NCI-H1092 treated with DMSO at 0.1 percent for 48 hours (cell line): ENCODE measurements around the gene FOXO3.
"Not testable (repeated sequence)": the region's sequence is repeated elsewhere in the genome, so short reads cannot be mapped to it uniquely, and the experiment has no call there.

Experiments used
- DNase-seq: peaks from one replicate; lab custom pipeline; 2025; lab: John Stamatoyannopoulos, UW

FOXO3 gene

DNA sequence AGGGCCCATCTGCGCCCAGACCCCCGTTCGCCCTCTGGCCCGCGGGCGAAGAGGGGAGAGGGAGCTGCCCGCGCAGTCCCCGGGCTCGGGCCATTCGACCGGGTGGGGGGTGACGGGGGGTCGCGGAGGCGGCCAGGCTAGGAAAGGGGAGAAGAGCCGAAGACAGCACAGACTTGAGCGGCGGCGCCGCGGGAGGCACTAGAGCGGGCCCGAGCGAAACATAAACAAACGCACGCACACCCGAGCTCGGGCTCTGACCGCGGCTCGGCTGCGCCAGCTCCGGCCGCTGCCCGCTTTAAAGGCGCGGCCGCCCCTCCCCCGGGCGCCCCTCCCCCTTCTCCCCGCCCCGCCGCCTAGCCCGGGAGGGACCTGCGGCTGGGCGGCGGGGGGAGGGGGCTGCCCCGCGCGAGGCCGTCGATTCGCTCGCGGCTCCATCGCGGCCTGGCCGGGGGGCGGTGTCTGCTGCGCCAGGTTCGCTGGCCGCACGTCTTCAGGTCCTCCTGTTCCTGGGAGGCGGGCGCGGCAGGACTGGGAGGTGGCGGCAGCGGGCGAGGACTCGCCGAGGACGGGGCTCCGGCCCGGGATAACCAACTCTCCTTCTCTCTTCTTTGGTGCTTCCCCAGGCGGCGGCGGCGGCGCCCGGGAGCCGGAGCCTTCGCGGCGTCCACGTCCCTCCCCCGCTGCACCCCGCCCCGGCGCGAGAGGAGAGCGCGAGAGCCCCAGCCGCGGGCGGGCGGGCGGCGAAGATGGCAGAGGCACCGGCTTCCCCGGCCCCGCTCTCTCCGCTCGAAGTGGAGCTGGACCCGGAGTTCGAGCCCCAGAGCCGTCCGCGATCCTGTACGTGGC lies at the start of gene FOXO3:
FOXO3 (plus strand) TSS at position 455 of the 846 bp plus-strand sequence; CDS start at position 747, 292 bp downstream.
- DNase-seq: peak; percentile 64

DNA sequence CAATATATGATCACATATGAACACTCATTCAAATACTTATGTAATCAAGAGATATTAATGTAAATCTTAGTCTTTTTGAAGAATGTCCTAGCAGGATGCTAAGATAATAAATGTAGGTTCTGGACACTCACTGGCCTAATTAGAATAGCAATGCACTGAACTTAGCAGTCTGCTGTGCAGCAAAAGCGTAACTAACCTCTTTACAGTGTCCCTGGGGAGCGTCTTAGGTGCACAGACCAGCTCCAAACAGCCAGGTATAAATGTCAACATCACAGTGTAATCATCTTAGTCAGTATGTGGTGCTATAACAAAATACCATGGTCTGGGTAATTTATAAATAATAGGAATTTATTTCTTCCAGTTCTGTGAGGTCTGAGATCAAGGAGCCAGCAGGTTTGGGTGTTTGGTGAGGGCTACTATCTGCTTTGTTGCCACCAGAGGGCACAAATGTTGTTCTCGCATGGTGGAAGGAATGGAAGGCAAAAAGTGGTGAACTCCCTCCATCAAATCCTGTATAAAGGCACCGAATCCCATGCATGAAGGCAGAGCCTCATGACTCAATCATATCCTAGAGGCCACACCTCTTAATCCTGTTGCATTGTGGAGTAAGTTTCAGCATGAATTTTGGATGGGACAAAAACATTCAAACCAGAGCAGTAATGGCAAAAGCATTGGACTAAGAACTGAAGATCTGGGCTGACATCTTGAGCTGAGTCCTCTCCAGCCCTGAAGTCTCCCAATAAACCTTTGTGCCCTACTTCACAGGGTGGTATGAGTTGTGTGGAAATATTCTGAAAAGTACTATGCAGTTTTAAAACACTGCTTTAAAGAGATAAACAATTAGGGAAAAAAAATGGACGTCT lies 41.8 kb upstream of the FOXO3 start:
- DNase-seq: no peak

DNA sequence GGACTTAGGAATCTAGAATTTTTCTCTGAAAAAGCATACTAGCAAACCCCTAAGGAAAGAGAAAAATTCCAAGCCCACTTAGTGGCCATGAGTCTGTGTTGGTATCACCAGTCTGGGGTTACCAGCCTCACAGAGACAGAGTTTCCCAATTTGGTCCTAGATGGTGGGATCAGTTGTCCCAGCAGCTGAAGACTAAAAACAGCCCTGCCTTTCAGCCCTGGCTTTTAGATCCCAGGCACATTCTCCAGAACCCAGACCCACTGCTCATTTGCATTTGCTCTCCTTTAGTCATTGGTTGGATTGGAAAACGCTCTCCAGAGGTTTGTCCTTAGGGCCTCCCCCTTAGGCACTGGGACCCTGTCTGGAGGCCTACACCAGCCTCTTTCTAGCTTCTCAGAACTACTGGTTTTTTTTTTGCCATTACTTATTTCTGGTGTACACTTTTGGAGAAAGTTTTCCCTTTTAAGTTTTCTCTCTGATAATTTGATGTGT lies 39.1 kb upstream of the FOXO3 start:
- no peak for DNase-seq

DNA sequence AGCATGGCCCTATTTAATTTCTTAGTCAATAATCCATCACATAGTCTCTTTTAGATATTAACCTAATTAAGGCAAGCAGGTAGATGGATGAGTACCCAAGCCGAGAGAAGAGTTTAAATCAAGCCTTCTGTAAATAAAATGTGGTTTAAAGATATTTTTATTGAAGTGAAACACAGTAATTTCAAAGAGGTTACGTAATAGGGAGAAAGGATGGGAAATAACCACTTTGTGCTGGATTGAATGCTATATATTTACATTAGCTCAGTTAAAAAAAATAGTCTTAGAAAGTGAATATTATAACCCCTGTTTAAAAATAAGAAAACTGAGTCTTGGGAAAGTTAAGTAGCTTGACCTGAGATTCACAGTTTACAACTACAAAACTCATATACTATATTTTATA lies 37.0 kb upstream of the FOXO3 start:
- DNase-seq: no peak

DNA sequence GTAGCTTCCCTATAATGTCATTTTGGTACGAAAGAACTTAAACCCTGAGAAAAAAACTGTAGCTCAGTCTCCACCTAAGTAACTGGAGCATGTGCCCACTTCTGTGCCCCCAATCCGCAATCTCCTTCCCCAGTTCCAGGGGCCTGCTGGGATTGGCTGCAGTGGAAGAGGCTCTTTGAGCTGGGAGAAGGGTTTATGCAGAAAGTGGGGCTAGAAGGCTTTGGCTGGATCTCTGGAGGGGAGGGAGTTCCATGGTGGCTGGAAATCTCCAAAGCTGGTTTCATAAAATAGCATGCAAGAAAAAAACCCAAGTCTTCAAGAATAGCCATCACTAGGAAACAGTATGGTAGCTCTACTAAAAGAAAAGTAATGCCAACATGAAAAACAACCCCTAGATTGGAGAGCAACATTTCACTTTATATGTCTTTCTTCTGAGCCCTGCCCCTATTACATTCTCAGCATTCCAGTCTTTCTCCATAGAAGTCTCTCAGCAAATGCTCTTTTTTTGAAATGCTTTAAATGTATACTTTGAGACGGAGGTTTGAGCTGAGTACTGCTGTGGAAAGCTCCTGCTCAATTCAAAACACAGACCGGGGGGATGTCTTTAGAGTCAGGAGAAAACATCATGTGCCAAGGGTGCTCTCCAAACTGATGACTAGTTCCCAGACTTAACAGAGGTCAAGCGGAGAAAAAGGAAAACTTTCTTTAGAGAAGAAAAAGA lies 36.0 kb upstream of the FOXO3 start:
- DNase-seq: no peak

DNA sequence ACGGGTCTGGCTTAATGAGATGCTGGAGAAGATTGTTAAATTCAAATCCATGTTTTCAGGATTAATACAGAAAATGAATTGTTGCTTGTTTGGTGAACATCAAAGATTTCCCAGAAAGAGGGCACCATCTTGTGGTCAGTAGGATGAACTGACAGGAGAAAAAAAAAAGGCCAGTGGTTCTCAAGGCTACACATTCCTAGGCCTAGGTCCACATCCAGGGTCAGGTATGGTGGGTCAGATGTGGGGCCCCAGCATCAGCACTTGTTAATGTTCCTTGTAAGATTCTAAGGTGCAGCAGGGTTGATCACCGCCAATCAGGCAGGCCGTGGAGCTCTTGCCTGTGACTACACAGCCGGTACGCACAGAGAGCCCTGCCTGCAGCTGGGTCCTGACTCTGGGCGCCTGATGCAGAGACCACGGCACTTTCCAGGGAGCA lies 34.0 kb upstream of the FOXO3 start:
- DNase-seq: peak; percentile 15

DNA sequence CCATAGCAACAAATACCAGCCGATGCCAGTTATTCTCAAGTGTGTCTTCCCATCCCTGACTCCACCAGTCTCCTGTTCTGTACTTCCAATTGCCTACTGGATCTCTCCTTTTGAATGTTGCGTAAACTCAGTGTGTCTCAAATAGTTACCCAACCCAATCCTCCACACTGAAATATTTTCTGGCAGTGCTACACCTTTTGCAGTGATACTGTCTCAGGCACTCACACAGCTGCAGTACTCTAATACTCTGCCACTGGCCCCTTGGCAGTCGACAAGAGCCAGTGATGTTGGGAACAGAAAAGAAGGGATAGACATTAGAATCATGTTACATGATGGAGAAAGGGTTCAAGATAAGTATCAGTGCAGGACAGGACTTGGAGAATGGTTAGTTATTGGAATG lies 31.8 kb upstream of the FOXO3 start:
- no peak for DNase-seq

DNA sequence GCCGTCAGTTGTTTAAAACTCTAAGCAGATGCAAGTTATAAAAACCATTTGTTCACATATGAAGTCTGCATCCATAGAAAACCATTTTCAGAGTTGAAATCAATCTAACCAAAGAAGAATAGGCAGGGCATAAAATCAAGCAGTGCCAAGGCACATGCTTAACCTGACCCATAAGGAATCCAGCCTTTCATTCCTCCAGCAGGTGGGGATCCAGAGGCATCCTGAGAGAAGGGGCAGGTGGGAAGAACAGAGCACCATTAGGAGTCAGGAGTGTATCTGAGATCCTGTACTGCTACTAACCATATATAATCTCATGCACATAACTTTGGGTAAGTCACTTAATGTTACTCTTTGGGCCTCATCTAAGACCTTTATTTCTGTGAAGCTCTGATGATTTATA lies 29.4 kb upstream of the FOXO3 start:
- DNase-seq: no peak

DNA sequence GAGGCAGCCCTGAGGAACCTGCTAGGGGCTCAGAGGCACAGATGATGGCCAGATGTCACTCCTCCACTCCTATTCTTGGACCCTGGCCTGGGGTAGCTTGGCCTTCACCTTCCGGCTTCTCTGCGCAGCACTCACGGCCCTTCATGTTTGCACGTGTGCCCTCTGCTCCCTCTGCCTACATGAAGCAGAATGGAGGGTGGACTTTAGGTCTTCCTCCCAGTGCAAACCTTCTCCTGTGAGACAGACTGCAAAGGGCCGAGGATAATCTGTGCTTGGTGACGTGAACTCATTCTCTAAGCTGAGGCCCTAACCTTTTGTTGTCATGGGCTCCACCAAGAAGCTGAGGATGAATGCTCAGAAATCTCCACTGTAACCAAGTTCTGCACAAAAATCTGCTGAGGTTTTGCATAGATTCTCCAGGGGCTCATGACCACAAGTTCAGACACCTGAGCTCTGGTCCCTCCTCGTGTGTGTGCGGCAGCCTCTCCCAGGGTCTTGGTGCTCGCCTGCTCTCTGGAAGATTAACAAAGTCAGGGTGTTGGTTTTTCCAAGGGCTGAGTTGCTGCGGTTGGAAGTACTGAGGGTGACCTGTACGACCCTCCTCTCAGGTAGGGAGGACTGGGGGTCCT lies 25.5 kb upstream of the FOXO3 start:
- no peak for DNase-seq

DNA sequence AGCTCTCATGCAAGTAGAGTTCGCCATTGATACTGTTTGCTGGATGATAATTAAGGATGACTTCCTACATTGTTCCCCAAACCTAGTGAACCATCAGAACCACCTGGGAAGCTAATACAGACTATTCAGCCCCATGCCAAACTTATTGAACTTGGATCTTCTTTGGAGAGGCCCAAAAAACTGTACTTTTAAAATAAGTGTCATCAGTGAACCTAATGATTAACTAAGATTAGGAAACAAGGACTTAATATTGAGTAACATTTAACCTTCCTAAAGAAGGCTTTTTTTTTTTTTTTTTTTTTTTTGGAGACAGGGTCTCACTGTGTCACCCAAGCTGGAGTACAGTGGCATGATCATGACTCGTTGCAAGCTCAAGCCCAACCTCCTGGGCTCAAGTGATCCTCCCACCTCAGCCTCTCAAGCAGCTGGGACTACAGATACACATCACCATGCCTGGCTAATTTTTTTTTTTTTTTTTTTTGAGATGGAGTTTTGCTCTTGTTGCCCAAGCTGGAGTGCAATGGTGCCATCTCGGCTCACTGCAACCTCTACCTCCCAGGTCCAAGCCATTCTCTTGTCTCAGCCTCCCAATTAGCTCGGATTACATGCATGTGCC lies 24.7 kb upstream of the FOXO3 start:
- DNase-seq: not testable (repeated sequence)

DNA sequence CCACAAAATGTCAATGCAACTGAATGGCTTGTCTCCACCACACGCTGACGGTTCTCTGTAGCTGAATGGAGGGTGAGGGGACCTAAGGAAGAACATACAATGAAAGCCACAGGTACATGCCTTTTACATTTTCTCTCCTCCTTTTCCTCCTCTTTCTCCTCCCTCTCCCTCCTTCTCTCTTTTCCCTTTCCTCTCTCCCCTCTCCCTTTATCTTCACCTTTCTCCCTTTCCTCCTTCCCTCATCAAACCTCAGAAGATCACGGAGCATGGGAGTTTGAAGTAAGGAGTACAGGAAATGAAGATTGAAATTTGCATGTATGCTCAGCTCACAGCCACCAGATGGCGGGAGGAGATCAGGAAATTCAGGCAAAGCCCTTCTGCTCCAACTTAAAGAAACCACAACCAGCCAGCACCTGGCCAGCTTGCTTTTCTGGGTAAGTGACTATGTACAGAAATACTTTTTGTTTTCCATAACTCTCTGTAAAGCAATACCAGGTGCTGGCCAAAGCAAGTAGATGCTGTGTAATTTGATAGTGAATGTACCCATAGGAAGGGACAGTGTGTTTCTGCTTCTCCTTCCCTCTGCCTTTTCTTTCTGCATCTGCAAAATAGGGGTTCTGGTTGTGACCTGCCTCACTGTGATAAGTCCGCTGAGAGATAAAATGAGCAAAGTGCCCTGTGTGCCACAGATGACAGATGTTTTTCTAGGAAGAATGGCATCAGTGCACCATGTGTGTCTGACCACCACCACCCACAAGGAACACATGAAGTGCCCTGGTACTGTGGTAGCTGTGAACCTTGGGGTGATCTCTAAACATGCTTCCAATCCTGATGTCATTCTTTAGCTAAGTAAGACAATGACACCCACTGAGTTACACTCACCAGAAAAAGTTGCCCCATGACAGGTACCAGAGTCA lies 18.6 kb upstream of the FOXO3 start:
- peak; percentile 61 for DNase-seq

DNA sequence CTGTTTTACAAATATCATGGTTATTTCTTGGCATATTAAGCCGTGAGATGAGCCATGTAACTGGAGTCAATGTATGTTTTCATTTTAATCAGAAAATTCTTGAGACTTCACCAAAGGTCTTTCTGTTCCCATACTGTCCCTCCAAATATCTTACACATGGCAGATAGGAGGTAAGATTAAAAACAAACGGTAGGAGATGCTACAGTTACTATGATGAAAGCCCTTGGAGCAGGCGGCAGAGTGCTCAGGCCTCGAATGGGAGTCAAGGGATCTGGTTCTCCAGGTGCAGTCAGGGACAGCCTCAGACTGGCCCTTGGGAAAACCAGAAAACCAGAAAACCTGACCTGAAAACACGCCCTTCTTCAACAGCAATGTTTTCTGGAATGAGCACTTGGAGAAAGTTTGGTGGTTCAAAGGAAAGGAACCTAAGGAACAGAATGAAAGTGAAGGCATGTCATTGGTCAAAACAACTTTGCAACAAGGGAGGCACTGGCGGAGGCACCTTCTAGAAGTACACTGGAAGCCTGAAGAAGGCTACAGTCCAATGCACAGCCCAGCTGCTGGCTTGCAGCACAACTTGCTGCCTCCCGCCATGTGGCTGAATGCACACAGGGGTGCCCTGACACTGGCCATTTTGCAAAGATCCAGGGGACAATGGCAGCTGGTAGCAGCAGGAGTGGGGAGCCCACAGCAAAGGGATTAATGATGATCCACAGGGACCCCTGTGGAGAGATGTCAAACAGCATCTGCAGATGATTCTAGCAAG lies 17.4 kb upstream of the FOXO3 start:
- DNase-seq: no peak

DNA sequence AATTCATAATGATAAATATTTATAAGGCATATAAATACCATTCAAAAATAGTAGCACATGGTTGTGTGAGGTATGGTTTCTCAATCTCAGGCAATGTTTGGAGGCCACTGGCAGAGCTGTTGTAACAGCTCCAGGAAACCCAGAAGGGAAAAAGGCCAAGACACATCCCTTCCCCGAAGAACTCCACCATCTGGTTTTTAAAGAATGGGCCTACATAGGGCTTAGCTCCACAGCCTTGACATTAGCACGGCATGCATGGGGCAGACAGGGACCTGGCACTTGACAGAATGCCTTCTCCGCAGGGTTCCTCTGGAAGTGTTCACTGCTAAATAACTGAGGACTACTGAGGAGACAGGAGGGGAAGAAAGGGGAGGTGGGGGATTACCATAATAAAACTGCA lies 16.1 kb upstream of the FOXO3 start:
- no peak for DNase-seq

DNA sequence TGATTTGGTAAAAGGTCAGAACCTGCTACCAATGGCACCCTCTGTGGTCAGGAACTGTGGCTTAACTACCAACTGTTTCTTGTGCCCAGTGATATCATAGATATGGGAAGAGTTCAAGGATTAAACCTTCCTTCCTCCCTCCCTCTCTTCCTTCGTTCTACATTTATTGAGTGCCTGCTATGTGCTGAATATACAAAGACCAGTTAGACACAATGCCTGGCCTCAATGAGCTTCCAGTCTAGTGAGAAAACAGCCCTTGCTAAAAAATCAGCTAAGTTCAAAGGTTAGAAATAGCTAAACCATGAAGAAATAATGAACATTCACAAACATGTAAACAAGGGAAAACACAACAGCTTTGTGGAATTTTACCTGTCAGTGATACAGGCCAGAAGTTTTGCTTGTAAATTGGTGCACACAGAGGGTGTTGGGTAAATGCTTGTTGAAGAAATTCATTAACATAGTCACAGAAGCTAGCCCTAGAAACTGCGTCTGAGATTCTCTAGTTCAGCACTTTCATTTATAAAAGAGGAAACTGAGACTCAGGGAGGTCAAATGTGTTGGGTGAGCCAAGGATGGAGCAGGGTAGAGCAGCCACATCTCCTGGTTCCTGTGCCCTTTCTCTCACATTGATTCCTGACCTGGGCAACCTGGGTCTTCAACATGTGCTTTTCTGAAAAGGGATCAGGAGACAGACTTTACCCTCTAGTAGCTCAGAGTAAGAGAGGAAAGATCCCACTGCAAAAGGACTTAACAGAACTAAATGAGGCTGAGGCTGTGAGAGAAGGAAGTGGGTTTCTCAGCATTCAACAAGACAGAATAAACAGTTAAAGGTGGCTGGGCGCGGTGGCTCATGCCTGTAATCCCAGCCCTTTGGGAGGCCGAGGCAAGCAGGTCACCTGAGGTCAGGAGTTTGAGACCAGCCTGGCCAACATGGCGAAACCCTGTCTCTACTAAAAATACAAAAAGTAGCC lies 14.4 kb upstream of the FOXO3 start:
- DNase-seq: no peak

DNA sequence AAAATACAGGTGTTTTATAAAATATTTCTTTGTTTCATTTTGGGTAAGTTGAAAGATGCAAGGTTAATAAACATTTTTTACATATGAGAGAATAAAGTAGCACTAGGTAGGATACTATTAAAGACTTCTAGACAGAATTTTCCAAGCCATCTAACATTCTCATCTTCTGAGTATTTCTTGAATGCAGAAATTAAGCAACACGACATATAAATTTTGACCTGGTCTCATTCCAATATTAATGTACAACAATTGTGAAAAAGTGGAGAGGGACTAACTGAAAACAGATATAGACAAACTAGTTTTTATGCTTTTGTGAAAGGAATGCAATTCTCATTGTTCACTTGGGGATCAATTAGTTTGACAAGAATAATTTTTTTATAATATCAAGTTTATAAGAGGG lies 11.5 kb upstream of the FOXO3 start:
- no peak for DNase-seq

DNA sequence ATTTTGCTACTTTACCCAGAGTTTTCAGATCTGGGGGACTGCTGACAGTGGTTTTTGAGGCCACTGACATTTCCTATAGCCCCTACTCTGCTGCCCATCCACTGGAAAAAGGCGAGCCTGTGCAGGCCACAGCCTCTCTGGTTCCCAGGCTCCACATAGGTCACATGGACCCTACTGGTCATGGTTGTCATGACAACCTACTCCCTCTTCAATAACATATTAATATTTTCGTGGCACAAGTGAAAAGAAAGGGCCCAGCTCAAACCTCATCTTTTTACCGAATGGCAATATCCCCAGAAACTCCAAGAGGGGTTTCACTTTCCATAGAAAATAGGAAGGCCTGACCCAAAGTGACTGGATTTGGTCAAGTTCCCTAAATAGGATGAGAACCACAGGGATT lies 11.0 kb upstream of the FOXO3 start:
- no peak for DNase-seq

DNA sequence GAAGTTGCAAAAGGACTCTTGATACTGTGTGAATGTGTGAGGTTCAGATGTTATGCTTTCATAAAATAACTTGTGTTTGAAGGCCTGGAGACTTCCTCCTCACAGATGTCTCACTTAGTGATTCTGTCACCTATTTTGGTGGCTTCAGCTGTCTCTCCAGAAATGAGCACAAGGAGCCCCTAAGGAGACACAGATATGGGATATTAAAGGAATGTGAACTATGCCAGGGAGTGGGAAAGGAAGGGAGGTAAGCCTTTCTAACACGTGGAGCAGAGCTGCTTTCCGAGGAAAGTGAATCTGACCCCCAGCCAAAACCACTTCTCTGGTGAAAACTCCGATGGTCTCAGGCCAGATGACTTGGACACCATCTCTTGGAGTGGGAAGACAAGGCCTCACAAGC lies 10.5 kb upstream of the FOXO3 start:
- no peak for DNase-seq

DNA sequence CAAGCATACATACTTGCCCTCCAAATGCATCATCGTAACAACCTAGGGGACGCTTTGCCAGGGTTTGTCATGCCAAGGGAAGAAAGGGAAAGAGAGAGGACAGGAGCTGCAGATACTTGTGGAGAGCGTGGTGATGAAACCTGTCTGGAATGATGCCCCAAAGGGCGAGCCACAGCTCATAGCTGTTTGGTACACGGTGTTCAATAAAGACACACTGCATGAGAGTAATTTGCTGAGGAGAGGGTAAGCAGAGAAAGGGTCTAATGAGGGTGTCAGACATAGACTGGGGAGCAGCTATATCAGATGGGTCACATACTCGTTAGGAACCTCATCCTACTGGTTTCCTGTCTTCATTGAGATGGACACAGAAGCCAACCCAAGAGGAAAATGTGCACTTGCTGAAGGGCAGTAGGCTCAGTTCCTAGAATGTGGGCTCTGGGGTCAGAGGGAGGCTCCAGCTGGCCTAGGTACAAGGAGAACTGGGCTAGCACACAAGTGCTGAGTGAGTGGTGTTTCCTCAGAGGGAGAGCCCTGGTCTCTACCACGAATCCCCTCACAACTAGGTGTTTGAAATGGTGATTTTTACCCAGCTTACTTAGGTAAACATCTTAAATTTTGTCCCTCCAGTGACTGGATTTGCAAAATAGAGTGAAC lies 5.2 kb upstream of the FOXO3 start:
- no peak for DNase-seq
